A673 (cell line): ENCODE measurements around the gene NPVF.

Experiments used
- CTCF ChIP-seq: fragments of 300-800, 200-600 bp; sonication (generic); conservative IDR thresholded peaks from 2 replicates; pipeline ENCODE4 v1.5.1; 2017; ENCODE audit warnings: low read depth, mild to moderate bottlenecking, antibody characterized with exemption, low read length, moderate library complexity, mixed read lengths
- EZH2 ChIP-seq: fragments of 200-600 bp; sonication (generic); IDR thresholded peaks from 2 replicates; pipeline ENCODE4 v1.6.1; 2017; ENCODE audit warnings: borderline replicate concordance, low read depth, mild to moderate bottlenecking, mixed read lengths, antibody characterized with exemption, low read length; ENCODE audit not compliant: poor library complexity, severe bottlenecking

- TF ChIP-seq CTCF: 0 out of 2 replicates have a peak, but pooled peaks have one; percentile 11
- TF ChIP-seq EZH2: no peak
Observed at GRCh38 chr7:25180946-25181345, 47.3 kb downstream of the NPVF start.
